ENCODE results near the gene CCDC186.

Gene CCDC186

DNA sequence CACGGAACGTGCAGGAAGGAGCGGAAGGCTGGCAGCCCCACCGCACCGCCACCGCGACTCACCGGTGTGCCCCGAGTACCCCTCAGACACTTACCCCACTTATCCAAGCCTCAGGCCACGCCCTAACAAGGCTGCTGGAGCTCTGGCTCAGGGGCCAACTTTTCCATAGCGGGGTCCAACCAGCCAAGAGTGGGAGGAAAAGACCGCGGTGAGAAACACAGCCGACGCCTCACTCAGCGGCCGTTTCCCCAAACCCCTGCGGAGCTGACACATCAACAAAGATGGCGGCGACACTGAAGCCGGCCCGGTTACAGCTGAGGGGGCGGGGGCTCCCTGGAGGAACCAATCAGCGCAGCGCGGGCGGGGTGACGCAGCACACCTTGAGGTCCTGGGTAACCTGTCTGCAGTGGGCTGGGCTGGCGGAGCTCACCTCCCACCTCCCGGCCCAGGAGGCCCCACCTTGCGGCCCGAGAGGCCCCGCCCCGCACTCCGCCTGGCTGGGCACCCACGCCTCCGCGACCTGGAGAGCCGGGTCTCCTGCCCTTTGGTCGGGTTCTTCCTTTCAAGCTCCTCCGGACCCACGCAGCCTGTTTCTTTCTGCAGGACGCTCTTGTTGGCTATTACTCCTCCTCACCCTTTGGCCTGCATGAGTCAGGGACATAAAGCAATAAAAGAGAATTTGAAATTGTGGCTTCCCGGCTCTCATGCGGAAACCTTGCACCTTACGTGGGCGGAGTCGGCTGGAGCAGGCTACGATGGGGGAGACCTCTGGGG lies at the start of gene CCDC186:
TSS of gene CCDC186 (minus strand) at position 283 of the 774 bp plus-strand sequence. CDS start 10,935 bp downstream, outside the sequence.
- DNase-seq (ENCODE audit: low read depth): peak; percentile 55

DNA sequence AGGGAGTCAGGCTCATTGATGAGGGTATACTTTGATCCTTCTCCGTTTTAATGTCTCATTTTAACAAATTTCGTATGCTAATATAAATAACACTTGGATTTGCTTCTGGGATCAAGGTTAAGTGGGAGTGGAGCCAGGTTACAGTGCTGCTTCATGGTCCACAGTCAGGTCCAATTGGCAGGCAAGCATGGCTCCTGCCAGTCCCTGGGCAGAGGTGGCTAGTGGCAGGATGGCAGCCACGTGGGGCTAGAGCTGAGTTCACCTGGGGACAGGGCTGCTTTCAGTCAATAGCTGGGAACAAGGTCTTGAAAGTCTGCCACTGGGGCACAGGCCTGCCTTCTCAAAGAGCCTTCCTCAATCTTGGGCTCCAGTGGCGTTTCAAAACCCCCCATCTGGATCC lies 49.1 kb upstream of the CCDC186 start:
- no peak for DNase-seq (ENCODE audit: low read depth)

DNA sequence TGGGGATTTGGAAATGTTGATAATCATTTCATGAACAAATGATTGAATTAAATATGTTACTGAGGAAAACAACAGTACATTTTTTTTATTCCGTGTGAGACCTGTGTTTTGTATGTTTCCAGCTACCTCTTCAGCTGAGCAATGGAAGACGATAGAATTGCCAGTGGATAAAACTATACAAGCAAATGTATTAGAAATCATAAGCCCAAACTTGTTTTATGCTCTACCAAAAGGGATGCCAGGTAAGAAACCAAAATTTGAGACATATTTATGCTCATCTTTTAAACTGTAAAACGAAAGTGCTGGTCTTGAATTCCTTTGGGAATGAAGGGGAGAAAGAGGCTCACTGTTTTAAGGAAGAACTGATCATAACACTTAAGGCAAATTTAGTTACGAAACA lies 47.2 kb upstream of the CCDC186 start:
- no peak for DNase-seq (ENCODE audit: low read depth)

DNA sequence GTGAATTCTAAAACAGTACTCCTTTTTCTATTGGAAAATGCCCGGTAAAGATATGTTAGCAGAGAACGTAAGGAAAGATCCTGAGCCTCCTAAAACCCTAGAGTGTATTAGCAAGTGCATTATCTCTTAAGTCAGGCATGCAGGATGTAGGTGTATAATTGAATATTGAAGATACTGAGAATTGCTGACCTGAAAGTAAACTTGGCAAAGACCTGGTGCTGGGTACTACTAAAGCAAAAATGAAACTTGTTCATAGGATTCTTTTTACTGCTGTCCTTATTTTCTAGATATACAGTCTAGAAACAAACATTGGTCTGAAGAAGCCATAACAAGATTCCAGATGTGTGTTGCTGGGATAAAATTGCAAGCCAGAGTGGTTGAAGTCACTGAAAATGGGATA lies 46.3 kb upstream of the CCDC186 start:
- DNase-seq (ENCODE audit: low read depth): no peak

DNA sequence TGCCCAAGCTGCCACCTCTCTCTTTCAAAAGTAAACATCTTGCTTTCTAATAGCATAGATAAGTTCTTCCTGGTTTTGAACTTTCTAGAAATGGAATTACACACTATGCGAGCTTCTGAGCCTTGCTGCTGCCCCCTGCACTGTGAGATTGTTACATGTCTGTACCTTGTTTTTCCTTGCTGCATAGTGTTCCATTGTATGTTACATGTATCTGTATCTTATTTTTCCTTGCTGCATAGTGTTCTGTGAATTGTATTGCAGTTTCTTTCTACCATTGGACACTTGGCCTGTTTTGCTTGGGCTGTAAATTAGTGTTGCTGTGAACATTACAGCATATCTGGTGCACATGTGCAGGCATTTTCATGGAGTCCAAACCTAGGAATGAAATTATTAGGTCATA lies 41.0 kb upstream of the CCDC186 start:
- no peak for DNase-seq (ENCODE audit: low read depth)

DNA sequence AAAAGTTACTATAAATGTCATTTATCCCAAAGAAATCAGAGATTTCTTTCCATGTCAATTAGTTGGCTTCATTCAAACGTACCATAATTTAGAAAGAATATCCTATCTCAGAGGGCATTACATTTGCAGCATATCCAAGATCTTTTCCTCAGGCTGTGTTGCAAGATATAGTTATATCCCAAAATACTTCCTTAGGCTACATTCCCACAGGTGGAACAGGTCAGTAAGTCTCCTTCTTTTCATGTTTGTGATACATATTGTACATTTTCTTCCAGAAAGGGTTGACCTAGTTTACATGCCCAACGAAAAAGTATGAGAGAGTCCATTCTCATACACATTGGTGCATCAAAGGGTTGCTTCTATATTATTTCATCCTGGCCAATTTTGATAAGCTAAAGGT lies 38.1 kb upstream of the CCDC186 start:
- no peak for DNase-seq (ENCODE audit: low read depth)

DNA sequence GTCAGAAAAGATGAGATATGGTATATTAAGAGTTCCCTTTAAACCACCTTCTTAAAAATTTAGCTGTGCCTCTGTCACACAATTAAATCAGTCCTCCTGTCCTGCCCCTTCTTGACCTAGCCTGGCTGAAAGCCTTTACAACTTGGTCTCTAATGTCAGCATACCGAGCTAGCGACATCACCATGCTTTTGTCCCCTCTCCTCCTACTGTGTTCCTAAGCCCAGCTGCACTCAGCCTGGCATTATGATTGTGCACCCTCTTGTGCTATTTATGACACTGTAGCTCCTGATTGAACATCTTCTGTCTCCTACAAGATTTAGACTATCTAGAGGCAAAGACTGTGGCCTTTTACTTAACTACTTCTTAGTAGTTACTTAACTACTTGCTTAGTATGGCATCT lies 34.3 kb upstream of the CCDC186 start:
- DNase-seq (ENCODE audit: low read depth): no peak

DNA sequence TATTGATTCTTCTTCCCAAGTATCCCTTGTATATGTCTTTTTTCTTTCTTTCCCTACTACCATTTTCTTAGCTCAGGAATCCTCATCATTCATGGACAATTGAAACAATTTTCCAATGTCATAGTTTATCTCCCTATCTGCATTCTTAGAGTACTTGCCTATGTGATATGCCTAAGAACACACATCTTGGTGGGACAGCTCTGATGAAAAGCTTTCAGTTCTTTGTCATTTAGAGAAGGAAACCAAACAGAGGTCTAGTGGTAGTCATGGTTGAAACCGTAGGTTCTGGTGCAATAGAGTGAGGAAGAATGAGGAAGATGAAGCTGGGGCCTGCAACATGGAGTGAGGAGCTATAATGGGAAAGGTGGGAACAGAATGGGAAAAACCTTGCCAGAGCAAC lies 33.3 kb upstream of the CCDC186 start:
- no peak for DNase-seq (ENCODE audit: low read depth)

DNA sequence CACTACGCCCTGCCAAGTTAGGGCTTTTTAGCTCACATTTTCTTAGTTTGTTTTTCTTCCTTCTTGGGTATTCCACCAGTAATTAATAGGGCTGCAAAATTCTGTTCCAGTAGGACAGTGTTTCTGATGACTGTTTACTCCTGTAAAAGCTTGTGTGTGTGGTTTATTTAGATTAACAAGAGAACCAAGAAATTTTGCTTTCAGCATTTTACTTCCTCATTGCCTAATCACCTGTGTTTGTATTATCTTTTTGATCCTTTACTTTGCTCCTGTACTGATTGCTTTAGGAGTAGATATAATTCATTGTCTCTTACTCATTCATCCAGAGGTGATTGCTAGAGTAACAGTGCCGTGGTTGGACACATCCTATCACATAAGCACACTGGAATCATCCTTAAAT lies 32.9 kb upstream of the CCDC186 start:
- DNase-seq (ENCODE audit: low read depth): no peak

DNA sequence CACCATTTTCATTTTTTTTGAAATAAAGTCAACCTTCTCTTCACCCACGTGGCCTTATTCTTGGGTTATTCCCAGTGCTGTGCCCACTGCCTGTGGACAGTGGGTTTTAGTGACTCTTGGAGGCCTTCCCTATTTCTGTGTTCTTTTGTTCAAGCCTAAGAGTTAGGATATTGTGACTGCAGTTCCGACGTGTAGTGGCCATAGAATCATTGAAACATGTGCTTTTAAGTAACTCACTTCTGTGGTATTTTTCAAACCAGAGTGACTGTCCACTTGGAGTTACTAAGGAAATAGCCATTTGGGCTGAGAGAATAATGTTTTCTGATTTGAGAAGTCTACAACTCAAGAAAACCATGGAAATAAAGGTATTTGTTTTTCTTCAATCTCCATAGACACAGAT lies 28.8 kb upstream of the CCDC186 start:
- no peak for DNase-seq (ENCODE audit: low read depth)

DNA sequence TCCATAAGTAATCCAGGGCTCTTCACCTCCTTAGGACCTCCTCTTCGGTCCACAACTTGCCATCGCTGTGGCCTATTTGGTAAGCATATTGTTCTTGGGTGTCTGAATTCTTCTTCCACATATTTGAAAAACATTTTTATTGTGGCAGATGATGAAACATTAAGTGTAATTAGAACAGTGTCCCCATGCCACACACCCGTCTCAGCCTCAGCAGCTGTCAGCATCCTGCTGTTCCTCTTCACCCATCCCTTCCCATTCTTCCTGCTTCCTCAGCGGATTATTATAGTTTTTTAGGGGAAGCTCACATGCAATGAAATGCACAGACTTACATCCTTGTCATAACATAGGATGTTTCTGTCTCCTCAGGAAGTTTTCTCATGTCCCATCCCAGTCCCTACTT lies 25.2 kb upstream of the CCDC186 start:
- no peak for DNase-seq (ENCODE audit: low read depth)

DNA sequence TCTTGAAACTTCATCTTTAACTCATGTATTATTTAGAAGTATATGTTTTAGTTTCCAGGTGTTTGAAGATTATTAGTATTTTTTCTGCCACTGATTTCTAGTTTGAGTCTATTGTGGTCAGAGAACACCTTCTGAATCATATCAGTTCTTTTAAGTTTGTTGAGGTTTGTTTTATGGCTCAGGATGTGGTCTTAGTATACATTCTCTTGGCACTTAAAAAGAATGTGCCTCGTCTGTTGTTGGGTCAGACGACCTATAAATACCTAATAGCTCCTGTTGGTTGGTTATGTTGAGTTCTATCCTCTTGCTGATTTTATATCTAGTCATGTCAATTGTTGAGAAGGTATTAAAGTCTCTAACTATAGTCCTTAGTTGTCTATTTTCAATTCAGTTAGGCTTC lies 21.1 kb upstream of the CCDC186 start:
- DNase-seq (ENCODE audit: low read depth): no peak

DNA sequence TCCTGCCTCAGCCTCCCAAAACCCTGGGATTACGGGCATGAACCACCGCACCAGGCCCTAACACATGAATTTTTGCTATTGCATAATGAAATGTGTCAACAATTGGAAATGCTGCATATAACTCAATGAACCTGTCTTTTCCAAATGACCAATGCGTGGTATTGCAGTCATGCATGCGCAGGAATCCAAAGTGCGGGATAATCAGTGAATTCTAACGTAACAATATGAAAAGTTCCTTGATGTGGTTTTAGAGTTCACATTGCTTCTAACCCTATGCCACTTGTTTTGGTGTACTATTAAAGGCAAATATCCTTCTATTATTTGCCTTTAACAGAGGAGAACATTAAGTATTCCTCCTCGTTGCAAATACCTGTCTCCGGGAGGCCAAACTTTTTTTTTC lies 15.7 kb upstream of the CCDC186 start:
- no peak for DNase-seq (ENCODE audit: low read depth)

DNA sequence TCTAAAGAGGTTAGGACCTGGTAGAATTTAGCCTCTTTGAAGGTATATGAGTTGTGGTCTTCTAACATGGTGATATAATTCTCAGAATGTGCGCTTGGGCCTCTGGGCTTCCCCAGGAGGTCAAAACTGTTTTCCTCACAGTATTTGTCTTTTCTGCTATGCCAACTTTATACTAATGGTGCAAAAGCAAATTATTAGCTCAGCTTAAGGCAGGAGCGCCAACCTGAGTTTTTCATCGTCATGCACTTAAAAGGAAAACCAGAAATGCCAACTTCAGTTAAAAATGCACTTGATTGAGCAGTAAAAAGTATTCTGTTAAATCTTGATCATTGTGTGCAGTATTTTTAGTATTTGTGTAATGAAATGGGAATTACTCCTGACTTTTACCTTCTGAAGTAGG lies 14.9 kb upstream of the CCDC186 start:
- DNase-seq (ENCODE audit: low read depth): no peak

DNA sequence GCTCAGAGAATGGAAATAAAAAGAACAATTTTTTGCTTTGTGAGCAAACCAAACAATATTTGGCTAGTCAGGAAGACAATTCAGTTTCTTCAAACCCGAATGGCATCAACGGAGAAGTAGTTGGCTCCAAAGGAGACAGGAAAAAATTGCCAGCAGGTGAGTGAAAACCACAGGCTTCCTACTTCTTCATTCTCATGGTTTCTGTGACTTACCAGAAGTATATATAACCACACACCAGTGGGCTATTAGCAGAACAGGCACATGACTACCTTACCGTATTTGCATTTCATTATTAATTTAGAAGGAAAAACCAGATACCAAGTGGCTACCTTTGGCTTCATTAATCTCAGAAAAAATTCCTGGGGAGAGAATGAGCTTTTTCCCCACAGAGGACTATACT lies 14.0 kb upstream of the CCDC186 start:
- DNase-seq (ENCODE audit: low read depth): no peak

DNA sequence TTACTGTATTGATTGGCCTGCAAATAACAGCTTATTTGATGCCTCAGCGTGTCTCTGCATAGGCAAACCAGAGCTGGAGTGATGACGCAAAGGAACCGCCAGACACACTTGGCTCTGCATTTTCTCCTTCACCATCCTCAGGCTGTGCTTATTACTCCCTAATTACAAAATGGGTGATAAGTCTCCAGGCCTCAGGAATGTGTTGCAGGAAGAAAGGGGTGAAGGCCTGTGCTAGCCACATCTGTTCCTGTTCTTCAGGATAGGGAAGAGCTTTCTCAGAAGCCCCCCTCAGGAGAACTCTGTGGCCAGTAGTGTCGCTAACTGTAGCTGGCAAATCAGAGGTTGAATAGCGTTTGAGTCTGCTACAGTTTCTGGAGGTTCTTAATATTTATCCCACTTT lies 10.3 kb upstream of the CCDC186 start:
- no peak for DNase-seq (ENCODE audit: low read depth)

DNA sequence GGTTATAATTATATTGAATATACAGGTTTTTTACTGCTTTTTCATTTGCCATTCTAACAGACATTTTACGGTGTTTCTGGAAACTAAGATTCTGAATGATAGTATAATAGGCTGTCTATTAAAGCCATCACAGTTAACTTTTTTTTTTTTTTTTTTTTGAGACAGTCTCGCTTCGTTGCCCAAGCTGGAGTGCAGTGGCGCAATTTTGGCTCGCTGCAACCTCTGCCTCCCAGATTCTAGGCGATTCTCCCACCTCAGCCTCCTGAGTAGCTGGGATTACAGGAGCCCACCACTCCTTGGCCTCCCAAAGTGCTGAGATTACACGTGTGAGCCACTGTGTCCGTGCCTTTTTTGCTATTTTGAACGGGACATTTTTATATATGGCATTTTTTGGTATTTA lies 9.6 kb upstream of the CCDC186 start:
- no peak for DNase-seq (ENCODE audit: low read depth)

DNA sequence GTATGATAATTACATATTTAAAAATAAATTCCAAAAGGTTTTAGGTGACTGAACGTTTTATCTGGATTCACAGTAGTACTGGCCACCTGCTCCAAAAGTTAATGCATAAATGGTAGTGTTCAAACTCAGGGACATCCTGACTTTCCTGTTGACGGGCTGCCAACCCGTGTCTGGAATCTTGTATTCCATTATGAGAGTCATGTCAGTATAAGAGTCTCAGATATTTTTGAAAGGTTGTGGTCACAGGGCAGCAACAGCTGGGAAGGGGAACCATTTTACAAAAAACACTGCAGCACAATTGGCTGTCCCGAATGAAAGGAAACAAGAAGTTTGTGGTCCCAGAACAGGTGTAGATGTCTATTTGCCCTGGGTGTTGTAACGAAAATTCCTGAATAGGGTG lies 8.0 kb upstream of the CCDC186 start:
- no peak for DNase-seq (ENCODE audit: low read depth)

DNA sequence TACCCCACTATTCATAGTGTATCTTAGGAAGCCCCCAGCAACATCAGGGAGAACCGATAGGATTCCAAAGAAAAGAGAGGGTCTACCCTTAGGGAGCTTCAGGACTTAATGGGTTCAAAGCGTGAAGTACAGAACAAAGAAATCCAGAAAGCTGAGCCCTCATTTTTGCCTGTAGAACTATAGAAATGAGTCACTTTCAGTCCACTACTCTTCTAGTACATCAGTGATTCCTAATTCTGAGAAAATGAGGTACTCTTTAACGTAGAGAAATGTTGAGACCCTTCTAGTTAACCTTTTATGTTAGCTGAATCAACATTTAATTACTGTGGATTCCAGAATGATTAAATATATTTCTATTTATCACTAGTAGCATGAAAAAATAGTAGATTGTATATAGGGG lies 6.9 kb upstream of the CCDC186 start:
- DNase-seq (ENCODE audit: low read depth): no peak

DNA sequence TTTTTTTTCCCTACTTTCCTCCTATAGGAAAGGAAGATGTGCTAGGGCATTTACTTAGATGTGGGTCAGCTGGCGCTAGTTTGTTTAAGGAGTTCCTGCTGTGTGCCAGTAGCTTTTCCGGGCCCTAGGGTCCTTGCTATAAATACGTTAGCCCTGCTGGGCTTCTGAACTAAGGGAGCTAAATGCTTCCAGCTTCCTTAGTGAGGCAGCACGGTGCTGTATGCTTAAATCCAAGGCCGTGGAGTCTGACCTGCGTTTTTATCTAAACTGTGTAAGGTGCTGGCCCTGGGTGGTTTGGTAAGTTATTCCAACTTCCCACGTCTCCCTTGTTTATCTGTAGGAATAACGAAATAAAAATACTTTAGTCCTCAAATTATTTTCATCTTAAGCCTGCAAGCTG lies 5.7 kb upstream of the CCDC186 start:
- DNase-seq (ENCODE audit: low read depth): no peak

DNA sequence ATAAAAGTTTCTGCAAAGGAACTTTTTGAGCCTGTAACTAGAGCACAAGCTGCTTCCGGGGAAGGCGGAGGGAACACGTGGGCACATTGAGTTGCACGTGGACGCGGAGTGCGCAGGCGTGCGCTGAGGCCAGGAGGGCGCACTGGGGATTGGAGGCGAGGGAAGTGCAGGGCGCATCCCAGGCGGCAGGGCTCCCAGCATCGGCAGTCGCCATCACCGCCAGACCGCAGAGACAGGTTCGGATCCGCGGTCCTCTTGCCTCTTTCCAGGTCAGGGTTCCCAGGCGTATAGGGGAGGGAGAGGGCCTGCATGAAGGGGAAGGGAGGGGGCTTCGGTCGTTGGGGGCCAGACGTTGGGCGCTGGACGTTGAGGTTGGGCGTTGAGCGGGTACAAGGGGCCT lies 5.1 kb upstream of the CCDC186 start, which contains the start of gene TDRD1:
TSS of gene TDRD1 (plus strand) at position 206 of the 400 bp plus-strand sequence. CDS start 8,479 bp downstream, outside the sequence.
- DNase-seq (ENCODE audit: low read depth): no peak

DNA sequence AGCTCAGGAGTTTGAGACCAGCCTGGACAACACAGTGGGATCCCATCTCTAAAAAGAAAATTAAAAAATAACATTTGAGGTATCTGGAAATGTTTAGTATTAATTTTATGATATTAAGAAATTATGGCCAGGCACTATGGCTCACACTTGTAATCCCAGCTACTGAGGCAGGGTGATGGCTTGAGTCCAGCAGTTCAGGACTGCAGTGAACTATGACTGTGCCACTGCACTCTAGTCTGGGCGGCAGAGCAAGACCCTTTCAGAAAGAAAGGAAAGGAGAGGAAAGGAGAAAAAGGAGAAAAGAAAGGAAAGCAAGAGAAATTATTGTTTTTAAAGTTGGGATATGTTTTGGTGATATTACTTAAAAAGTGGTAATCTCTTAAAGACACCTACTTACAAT lies 2.5 kb upstream of the CCDC186 start:
- DNase-seq (ENCODE audit: low read depth): no peak

DNA sequence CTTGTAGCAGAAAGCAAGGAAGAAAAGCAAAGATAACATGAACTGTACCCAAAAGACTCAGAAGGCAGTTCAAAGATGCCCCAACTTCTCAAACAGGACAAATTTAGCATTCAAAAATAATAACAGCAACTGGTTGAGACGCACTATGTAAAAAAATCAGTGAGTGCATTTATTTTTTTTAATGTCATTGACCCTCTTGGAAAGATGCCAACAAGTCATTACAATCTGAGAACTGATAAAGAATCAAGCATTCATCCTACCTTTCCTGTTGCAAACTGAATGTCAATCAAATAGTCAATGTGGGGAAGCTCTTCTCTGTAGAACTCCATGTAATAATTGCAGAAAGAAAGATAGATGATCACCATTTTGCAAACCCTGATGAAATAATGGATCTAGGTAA lies 1.7 kb upstream of the CCDC186 start:
- no peak for DNase-seq (ENCODE audit: low read depth)

DNA sequence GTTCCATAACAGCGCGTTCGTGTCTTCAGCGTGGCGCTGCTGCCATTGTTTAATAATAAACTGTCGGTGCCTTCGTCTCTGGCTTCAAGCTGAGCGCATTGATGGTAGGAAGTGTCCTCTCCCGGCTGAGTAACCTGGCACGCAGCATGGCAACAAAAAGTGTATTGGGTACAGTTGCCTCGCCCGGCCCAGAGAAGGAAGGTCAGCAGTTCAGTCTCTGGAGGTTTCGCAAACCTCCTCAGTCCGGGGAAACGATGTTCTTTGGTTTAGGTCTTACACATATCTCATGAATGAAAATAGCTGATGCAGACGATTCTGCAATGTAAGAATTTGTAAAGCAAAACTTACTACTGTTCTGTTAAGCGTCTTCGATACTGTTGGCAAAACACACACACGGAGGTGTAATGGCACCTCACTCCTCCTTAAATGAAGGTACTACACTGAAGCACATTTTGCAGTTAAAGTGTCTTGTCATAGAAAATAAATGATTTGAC lies 739 bp upstream of the CCDC186 start:
- DNase-seq (ENCODE audit: low read depth): no peak
